GM23338 (cell line): ENCODE measurements around the gene ADAMTS8. TPM values are rescaled to one million over a fixed set of nuclear protein-coding genes. Genes with fewer than 3 reads are reported as not detected.

Experiments used
- ATAC-seq: fragments of 200-7000 bp; cut with Tn5 transposase; 3 replicates; pipeline ENCODE4 v1.9.1; 2020
- DNase-seq: peaks from one replicate; pipeline ENCODE4 v3.0.0-alpha.2; 2015; ENCODE audit warnings: low spot score
- H2AFZ ChIP-seq: fragments of 200-600 bp; sonication (generic); 2 replicates; pipeline ENCODE4 v1.8.0; 2016; ENCODE audit warnings: antibody characterized with exemption, mild to moderate bottlenecking, moderate library complexity
- H3F3A ChIP-seq: fragments of 200-600 bp; sonication (generic); replicated peaks from 2 replicates; pipeline ENCODE4 v1.8.0; 2017; ENCODE audit warnings: antibody characterized with exemption, mixed run types, low read depth
- H3K27ac ChIP-seq: fragments of 200-600 bp; sonication (generic); 2 replicates; pipeline ENCODE4 v1.6.1; 2016; ENCODE audit warnings: low read depth
- H3K27me3 ChIP-seq: fragments of 200-600 bp; sonication (generic); 2 replicates; pipeline ENCODE4 v1.8.0; 2016; ENCODE audit warnings: mild to moderate bottlenecking, mixed run types, moderate library complexity; ENCODE audit not compliant: insufficient read depth
- H3K36me3 ChIP-seq: fragments of 200-600 bp; sonication (generic); 2 replicates; pipeline ENCODE4 v1.8.0; 2016; ENCODE audit warnings: mild to moderate bottlenecking; ENCODE audit not compliant: insufficient read depth
- H3K4me1 ChIP-seq: fragments of 200-600 bp; sonication (generic); 2 replicates; pipeline ENCODE4 v1.8.0; 2016; ENCODE audit warnings: mild to moderate bottlenecking, moderate library complexity; ENCODE audit not compliant: insufficient read depth
- H3K4me2 ChIP-seq: fragments of 200-600 bp; sonication (generic); 2 replicates; pipeline ENCODE4 v1.7.1; 2017; ENCODE audit warnings: mixed run types
- H3K4me3 ChIP-seq: fragments of 200-600 bp; sonication (generic); 2 replicates; pipeline ENCODE4 v1.6.1; 2016; ENCODE audit warnings: mixed run types
- H3K79me2 ChIP-seq: fragments of 200-600 bp; sonication (generic); replicated peaks from 2 replicates; pipeline ENCODE4 v1.8.0; 2017; ENCODE audit warnings: mild to moderate bottlenecking; ENCODE audit not compliant: insufficient read depth
- H3K9me2 ChIP-seq: fragments of 200-600 bp; sonication (generic); 2 replicates; pipeline ENCODE4 v1.8.0; 2017; ENCODE audit not compliant: insufficient read depth
- H4K20me1 ChIP-seq: fragments of 200-600 bp; sonication (generic); replicated peaks from 2 replicates; pipeline ENCODE4 v1.8.0; 2017; ENCODE audit warnings: mild to moderate bottlenecking; ENCODE audit not compliant: insufficient read depth
- H3K27ac Mint-ChIP-seq: 2 replicates; pipeline ENCODE4 v1.8.0; 2020; ENCODE audit warnings: inconsistent platforms, mild to moderate bottlenecking, moderate library complexity, mixed read lengths
- H3K27me3 Mint-ChIP-seq: 3 replicates; pipeline ENCODE4 v1.8.0; 2022; ENCODE audit warnings: low read depth, mild to moderate bottlenecking, moderate library complexity, mixed read lengths, inconsistent platforms; ENCODE audit not compliant: insufficient read depth, poor library complexity
- H3K36me3 Mint-ChIP-seq: 3 replicates; pipeline ENCODE4 v1.8.0; 2021; ENCODE audit warnings: low read depth, mild to moderate bottlenecking, inconsistent platforms, moderate library complexity, mixed read lengths
- H3K4me1 Mint-ChIP-seq: 3 replicates; pipeline ENCODE4 v1.8.0; 2020; ENCODE audit warnings: mild to moderate bottlenecking, inconsistent platforms, mixed read lengths
- H3K4me3 Mint-ChIP-seq: 3 replicates; pipeline ENCODE4 v1.8.0; 2021; ENCODE audit warnings: moderate library complexity, mild to moderate bottlenecking, inconsistent platforms, mixed read lengths
- H3K9me3 Mint-ChIP-seq: 3 replicates; pipeline ENCODE4 v1.8.0; 2020; ENCODE audit warnings: moderate library complexity, mild to moderate bottlenecking, inconsistent platforms, mixed read lengths
- EZH2 ChIP-seq: fragments of 200-600 bp; sonication (generic); IDR thresholded peaks from one replicate; pipeline ENCODE4 v1.8.0; 2017; ENCODE audit warnings: antibody characterized with exemption, mild to moderate bottlenecking, low read depth; ENCODE audit not compliant: unreplicated experiment
- JUNB ChIP-seq: IDR thresholded peaks from one replicate; pipeline ENCODE4 v1.6.1; 2016; ENCODE audit warnings: antibody characterized with exemption; ENCODE audit not compliant: unreplicated experiment
- NANOG ChIP-seq: IDR thresholded peaks from 2 replicates; pipeline ENCODE4 v1.6.1; 2016; ENCODE audit warnings: antibody characterized with exemption, borderline replicate concordance
- POLR2AphosphoS5 ChIP-seq: IDR thresholded peaks from 2 replicates; pipeline ENCODE4 v1.6.1; 2016; ENCODE audit warnings: antibody characterized with exemption, low read depth
- STAT1 ChIP-seq: IDR thresholded peaks from one replicate; pipeline ENCODE4 v1.6.1; 2016; ENCODE audit warnings: antibody characterized with exemption; ENCODE audit not compliant: unreplicated experiment
- ZNF114 ChIP-seq: fragments of 250-450 bp; sonication (Bioruptor Pico); IDR thresholded peaks from 2 replicates; pipeline ENCODE4 v1.5.0; 2020; ENCODE audit warnings: mild to moderate bottlenecking, moderate library complexity
- polyA plus RNA-seq: library from polyadenylated mRNA; unstranded; fragments of >200 nt; fragmentation: Nextera tagmentation; extraction: Ambion mirVana; gene quantifications from 2 replicates; pipeline ENCODE4 v1.2.1, GENCODE V29; 2016
- total RNA-seq: library from RNA; depleted of rRNA; stranded (reverse); fragments of >200 nt; shearing (Covaris generic); gene quantifications from 2 replicates; pipeline ENCODE4 v1.2.3, GENCODE V29; 2014
- TF ChIP-seq, protein P1 (sequence below): fragments of 250-450 bp; sonication (Bioruptor Pico); IDR thresholded peaks from 2 replicates; pipeline ENCODE4 v1.5.0; 2020; ENCODE audit warnings: mild to moderate bottlenecking, moderate library complexity
- TF ChIP-seq, protein P2 (sequence below): IDR thresholded peaks from one replicate; pipeline ENCODE4 v1.6.1; 2018; ENCODE audit warnings: antibody characterized with exemption; ENCODE audit not compliant: unreplicated experiment
- TF ChIP-seq, protein P3 (sequence below): IDR thresholded peaks from 2 replicates; pipeline ENCODE4 v1.6.1; 2016; ENCODE audit warnings: antibody characterized with exemption

Gene ADAMTS8
- total and polyA plus RNA-seq, 2 experiments from 2014 or later: 7.5 to 16.2 TPM

DNA sequence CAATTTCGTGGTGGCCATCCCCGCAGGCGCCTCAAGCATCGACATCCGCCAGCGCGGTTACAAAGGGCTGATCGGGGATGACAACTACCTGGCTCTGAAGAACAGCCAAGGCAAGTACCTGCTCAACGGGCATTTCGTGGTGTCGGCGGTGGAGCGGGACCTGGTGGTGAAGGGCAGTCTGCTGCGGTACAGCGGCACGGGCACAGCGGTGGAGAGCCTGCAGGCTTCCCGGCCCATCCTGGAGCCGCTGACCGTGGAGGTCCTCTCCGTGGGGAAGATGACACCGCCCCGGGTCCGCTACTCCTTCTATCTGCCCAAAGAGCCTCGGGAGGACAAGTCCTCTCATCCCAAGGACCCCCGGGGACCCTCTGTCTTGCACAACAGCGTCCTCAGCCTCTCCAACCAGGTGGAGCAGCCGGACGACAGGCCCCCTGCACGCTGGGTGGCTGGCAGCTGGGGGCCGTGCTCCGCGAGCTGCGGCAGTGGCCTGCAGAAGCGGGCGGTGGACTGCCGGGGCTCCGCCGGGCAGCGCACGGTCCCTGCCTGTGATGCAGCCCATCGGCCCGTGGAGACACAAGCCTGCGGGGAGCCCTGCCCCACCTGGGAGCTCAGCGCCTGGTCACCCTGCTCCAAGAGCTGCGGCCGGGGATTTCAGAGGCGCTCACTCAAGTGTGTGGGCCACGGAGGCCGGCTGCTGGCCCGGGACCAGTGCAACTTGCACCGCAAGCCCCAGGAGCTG lies 44.8 kb upstream of the ADAMTS8 start:
- no peak overlapping the region for H3K4me3 Mint-ChIP-seq
- DNase-seq (no peak), ATAC-seq (no peak)
- Histone ChIP-seq H3K4me1 (no peaks in the 10 kb centered on the region), H3K79me2 (no peaks in the 10 kb centered on the region), H3K4me2 (no peak overlapping the region), H3K9me2 (no peaks in the 10 kb centered on the region), H3K4me3 (no peak overlapping the region), H3K27me3 (no peaks in the 10 kb centered on the region), H2AFZ (no peak overlapping the region), H4K20me1 (no peaks in the 10 kb centered on the region), H3K36me3 (no peaks in the 10 kb centered on the region; the same call in 1 of the 2 replicates), H3K27ac (no peak overlapping the region), H3F3A (no peaks in the 10 kb centered on the region)
- no peak overlapping the region for H3K27ac Mint-ChIP-seq
- peaks cover 5% of the 10 kb centered on the region for H3K27me3 Mint-ChIP-seq
- no peaks in the 10 kb centered on the region for H3K9me3 Mint-ChIP-seq
- no peaks in the 10 kb centered on the region for H3K36me3 Mint-ChIP-seq
- TF ChIP-seq NANOG: no peak
- TF ChIP-seq, protein P1, sequence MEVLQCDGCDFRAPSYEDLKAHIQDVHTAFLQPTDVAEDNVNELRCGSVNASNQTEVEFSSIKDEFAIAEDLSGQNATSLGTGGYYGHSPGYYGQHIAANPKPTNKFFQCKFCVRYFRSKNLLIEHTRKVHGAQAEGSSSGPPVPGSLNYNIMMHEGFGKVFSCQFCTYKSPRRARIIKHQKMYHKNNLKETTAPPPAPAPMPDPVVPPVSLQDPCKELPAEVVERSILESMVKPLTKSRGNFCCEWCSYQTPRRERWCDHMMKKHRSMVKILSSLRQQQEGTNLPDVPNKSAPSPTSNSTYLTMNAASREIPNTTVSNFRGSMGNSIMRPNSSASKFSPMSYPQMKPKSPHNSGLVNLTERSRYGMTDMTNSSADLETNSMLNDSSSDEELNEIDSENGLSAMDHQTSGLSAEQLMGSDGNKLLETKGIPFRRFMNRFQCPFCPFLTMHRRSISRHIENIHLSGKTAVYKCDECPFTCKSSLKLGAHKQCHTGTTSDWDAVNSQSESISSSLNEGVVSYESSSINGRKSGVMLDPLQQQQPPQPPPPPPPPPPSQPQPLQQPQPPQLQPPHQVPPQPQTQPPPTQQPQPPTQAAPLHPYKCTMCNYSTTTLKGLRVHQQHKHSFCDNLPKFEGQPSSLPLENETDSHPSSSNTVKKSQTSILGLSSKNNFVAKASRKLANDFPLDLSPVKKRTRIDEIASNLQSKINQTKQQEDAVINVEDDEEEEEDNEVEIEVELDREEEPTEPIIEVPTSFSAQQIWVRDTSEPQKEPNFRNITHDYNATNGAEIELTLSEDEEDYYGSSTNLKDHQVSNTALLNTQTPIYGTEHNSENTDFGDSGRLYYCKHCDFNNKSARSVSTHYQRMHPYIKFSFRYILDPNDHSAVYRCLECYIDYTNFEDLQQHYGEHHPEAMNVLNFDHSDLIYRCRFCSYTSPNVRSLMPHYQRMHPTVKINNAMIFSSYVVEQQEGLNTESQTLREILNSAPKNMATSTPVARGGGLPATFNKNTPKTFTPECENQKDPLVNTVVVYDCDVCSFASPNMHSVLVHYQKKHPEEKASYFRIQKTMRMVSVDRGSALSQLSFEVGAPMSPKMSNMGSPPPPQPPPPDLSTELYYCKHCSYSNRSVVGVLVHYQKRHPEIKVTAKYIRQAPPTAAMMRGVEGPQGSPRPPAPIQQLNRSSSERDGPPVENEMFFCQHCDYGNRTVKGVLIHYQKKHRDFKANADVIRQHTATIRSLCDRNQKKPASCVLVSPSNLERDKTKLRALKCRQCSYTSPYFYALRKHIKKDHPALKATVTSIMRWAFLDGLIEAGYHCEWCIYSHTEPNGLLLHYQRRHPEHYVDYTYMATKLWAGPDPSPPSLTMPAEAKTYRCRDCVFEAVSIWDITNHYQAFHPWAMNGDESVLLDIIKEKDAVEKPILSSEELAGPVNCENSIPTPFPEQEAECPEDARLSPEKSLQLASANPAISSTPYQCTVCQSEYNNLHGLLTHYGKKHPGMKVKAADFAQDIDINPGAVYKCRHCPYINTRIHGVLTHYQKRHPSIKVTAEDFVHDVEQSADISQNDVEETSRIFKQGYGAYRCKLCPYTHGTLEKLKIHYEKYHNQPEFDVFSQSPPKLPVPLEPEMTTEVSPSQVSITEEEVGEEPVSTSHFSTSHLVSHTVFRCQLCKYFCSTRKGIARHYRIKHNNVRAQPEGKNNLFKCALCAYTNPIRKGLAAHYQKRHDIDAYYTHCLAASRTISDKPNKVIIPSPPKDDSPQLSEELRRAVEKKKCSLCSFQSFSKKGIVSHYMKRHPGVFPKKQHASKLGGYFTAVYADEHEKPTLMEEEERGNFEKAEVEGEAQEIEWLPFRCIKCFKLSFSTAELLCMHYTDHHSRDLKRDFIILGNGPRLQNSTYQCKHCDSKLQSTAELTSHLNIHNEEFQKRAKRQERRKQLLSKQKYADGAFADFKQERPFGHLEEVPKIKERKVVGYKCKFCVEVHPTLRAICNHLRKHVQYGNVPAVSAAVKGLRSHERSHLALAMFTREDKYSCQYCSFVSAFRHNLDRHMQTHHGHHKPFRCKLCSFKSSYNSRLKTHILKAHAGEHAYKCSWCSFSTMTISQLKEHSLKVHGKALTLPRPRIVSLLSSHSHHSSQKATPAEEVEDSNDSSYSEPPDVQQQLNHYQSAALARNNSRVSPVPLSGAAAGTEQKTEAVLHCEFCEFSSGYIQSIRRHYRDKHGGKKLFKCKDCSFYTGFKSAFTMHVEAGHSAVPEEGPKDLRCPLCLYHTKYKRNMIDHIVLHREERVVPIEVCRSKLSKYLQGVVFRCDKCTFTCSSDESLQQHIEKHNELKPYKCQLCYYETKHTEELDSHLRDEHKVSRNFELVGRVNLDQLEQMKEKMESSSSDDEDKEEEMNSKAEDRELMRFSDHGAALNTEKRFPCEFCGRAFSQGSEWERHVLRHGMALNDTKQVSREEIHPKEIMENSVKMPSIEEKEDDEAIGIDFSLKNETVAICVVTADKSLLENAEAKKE (CRISPR knock-in tag): no peak
- no peak for TF ChIP-seq STAT1
- peaks cover 2% of the 10 kb centered on the region; the same call in 2 of the 3 replicates for H3K4me1 Mint-ChIP-seq

DNA sequence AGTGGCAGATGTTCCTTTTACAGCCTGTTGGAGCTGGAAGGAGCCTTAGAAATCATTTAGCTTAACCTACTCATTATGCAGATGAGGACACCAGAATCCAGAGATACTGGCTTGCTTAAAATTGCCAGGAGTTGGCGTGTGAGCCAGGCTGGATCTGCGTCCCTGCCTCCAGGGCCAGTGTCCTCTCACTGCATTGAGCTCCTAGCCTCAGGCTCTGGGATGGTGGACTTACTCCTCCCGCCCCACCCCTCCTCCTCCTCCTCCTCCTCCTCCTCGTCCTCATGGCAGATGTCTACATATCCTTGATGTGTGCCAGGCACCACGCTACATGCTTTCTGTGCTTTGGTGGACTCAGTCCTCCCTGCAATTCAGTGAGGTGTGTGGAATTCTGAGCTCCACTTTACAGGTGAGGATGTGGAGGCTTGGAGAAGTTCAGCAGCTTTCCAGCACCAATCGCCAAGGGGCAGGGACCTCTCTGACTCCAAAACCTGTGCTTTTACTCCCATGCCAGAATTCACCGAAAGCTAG lies 44.1 kb upstream of the ADAMTS8 start:
- Mint-ChIP-seq H3K9me3 (no peaks in the 10 kb centered on the region), H3K4me3 (no peak overlapping the region), H3K4me1 (peaks cover 2% of the 10 kb centered on the region; the same call in 2 of the 3 replicates), H3K36me3 (no peaks in the 10 kb centered on the region), H3K27ac (no peak overlapping the region), H3K27me3 (peaks cover 5% of the 10 kb centered on the region)
- Histone ChIP-seq H4K20me1 (no peaks in the 10 kb centered on the region), H3K4me2 (no peak overlapping the region), H3K79me2 (no peaks in the 10 kb centered on the region), H2AFZ (no peak overlapping the region), H3F3A (no peaks in the 10 kb centered on the region), H3K9me2 (no peaks in the 10 kb centered on the region), H3K4me3 (no peak overlapping the region), H3K27ac (no peak overlapping the region), H3K27me3 (no peaks in the 10 kb centered on the region), H3K4me1 (no peaks in the 10 kb centered on the region), H3K36me3 (no peaks in the 10 kb centered on the region; the same call in 1 of the 2 replicates)
- ATAC-seq: no peak
- DNase-seq: no peak
- TF ChIP-seq, protein P2, sequence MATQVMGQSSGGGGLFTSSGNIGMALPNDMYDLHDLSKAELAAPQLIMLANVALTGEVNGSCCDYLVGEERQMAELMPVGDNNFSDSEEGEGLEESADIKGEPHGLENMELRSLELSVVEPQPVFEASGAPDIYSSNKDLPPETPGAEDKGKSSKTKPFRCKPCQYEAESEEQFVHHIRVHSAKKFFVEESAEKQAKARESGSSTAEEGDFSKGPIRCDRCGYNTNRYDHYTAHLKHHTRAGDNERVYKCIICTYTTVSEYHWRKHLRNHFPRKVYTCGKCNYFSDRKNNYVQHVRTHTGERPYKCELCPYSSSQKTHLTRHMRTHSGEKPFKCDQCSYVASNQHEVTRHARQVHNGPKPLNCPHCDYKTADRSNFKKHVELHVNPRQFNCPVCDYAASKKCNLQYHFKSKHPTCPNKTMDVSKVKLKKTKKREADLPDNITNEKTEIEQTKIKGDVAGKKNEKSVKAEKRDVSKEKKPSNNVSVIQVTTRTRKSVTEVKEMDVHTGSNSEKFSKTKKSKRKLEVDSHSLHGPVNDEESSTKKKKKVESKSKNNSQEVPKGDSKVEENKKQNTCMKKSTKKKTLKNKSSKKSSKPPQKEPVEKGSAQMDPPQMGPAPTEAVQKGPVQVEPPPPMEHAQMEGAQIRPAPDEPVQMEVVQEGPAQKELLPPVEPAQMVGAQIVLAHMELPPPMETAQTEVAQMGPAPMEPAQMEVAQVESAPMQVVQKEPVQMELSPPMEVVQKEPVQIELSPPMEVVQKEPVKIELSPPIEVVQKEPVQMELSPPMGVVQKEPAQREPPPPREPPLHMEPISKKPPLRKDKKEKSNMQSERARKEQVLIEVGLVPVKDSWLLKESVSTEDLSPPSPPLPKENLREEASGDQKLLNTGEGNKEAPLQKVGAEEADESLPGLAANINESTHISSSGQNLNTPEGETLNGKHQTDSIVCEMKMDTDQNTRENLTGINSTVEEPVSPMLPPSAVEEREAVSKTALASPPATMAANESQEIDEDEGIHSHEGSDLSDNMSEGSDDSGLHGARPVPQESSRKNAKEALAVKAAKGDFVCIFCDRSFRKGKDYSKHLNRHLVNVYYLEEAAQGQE: no peak
- TF ChIP-seq JUNB (no peak), NANOG (no peak), ZNF114 (no peak), EZH2 (no peak), POLR2AphosphoS5 (no peak)
- TF ChIP-seq, protein P3, sequence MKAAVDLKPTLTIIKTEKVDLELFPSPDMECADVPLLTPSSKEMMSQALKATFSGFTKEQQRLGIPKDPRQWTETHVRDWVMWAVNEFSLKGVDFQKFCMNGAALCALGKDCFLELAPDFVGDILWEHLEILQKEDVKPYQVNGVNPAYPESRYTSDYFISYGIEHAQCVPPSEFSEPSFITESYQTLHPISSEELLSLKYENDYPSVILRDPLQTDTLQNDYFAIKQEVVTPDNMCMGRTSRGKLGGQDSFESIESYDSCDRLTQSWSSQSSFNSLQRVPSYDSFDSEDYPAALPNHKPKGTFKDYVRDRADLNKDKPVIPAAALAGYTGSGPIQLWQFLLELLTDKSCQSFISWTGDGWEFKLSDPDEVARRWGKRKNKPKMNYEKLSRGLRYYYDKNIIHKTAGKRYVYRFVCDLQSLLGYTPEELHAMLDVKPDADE: no peak
